A549 (cell line): ENCODE measurements around the gene PEX14.

ENCODE experiments used
- BHLHE40 ChIP-seq: IDR thresholded peaks from 2 replicates; pipeline ENCODE4 v1.6.1; 2012; ENCODE audit warnings: low read depth, low read length, inconsistent platforms
- CEBPB ChIP-seq, 2 experiments: fragments of >200 bp in 1 of 2; sonication (Bioruptor Twin) in 1 of 2; formaldehyde crosslinking in 1 of 2; IDR thresholded peaks; 2 replicates each; pipeline ENCODE4 v1.6.1; 2012 to 2016
- CHD4 ChIP-seq: fragments of 200-600 bp; sonication (generic); IDR thresholded peaks from 2 replicates; pipeline ENCODE4 v1.6.1; 2016; ENCODE audit warnings: antibody characterized with exemption, mild to moderate bottlenecking, borderline replicate concordance
- EP300 ChIP-seq, 2 experiments: fragments of >200 bp; sonication (Bioruptor Twin); formaldehyde crosslinking; IDR thresholded peaks; 2 replicates in 1 of 2; 3 replicates in 1 of 2; pipeline ENCODE4 v1.6.1; 2016 to 2017
- FOSL2 ChIP-seq, 2 experiments: fragments of 450-650 bp in 1 of 2; fragments of >200 bp in 1 of 2; sonication (Bioruptor Twin) in 1 of 2; formaldehyde crosslinking; IDR thresholded peaks; 2 replicates each; pipeline versions ENCODE4 v1.5.0 to v1.6.1; 2016 to 2020; ENCODE audit warnings: mild to moderate bottlenecking in 1 of 2, moderate library complexity in 1 of 2
- JUN ChIP-seq, 2 experiments: fragments of >200 bp; sonication (Bioruptor Twin); formaldehyde crosslinking; IDR thresholded peaks; 2 replicates in 1 of 2; 3 replicates in 1 of 2; pipeline ENCODE4 v1.6.1; 2016 to 2017
- POLR2A ChIP-seq: IDR thresholded peaks from 2 replicates; pipeline ENCODE4 v1.6.1; 2012; ENCODE audit warnings: mild to moderate bottlenecking, low read length
- RAD21 ChIP-seq, 2 experiments: fragments of >200 bp in 1 of 2; sonication (Bioruptor Twin) in 1 of 2; formaldehyde crosslinking in 1 of 2; IDR thresholded peaks in 1 of 2; conservative IDR thresholded peaks in 1 of 2; 2 replicates in 1 of 2; 3 replicates in 1 of 2; pipeline ENCODE4 v1.6.1; 2012 to 2018; ENCODE audit warnings: inconsistent platforms in 1 of 2
- RCOR1 ChIP-seq: fragments of 150-350 bp; IDR thresholded peaks from 2 replicates; pipeline ENCODE4 v1.6.1; 2014; ENCODE audit warnings: antibody characterized with exemption, low read length, low read depth
- SMC3 ChIP-seq: fragments of >200 bp; sonication (Bioruptor Twin); formaldehyde crosslinking; IDR thresholded peaks from 3 replicates; pipeline ENCODE4 v1.6.1; 2018; ENCODE audit warnings: inconsistent platforms
- TF ChIP-seq, protein P1 (sequence below): fragments of >200 bp; sonication (Bioruptor Twin); formaldehyde crosslinking; IDR thresholded peaks from 3 replicates; pipeline ENCODE4 v1.5.1; 2016
- TF ChIP-seq, protein P2 (sequence below): fragments of 450-650 bp; IDR thresholded peaks from 2 replicates; pipeline ENCODE4 v1.6.1; 2014; ENCODE audit warnings: antibody characterized with exemption

DNA sequence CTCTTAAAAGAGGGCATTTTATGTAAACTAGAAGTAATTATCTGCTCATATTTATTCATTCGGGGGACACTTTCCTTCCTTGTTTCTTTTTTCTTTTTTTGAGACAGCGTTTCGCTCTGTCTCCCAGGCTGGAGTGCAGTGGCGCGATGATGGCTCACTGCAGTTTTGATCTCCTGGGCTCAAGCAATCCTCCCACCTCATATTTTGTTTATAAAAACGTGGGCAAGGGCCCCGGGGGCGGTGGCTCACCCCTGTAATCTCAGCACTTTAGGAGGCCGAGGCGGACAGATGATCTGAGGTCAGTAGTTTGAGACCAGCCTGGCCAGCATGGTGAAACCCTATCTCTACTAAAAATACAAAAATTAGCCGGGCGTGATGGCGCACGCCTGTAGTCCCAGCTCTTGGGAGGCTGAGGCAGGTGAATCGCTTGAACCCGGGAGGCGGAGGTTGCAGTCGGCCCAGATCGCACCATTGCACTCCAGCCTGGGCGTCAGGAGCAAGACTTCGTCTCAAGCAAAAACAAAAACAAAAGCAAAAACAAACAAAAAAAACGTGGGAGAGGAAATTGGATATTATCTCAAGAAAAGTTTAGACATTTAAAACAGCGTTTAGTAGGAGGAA lies 1.5 kb upstream of the PEX14 start:
- no peak for TF ChIP-seq RCOR1
- TF ChIP-seq CHD4, result no peak
- no peak for TF ChIP-seq EP300 (IDR thresholded peaks at IDR 0.05)
- TF ChIP-seq, protein P1, sequence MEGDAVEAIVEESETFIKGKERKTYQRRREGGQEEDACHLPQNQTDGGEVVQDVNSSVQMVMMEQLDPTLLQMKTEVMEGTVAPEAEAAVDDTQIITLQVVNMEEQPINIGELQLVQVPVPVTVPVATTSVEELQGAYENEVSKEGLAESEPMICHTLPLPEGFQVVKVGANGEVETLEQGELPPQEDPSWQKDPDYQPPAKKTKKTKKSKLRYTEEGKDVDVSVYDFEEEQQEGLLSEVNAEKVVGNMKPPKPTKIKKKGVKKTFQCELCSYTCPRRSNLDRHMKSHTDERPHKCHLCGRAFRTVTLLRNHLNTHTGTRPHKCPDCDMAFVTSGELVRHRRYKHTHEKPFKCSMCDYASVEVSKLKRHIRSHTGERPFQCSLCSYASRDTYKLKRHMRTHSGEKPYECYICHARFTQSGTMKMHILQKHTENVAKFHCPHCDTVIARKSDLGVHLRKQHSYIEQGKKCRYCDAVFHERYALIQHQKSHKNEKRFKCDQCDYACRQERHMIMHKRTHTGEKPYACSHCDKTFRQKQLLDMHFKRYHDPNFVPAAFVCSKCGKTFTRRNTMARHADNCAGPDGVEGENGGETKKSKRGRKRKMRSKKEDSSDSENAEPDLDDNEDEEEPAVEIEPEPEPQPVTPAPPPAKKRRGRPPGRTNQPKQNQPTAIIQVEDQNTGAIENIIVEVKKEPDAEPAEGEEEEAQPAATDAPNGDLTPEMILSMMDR, result no peak
- TF ChIP-seq FOSL2 (IDR thresholded peaks at IDR 0.05), result no peak
- no peak for TF ChIP-seq FOSL2 (CRISPR knock-in tag; IDR thresholded peaks at IDR 0.05)
- no peak for TF ChIP-seq SMC3
- TF ChIP-seq BHLHE40, result no peak
- no peak for TF ChIP-seq JUN (IDR thresholded peaks at IDR 0.05)
- no peak for TF ChIP-seq POLR2A
- TF ChIP-seq RAD21 (conservative IDR thresholded peaks at IDR 0.05 in 1 of 2, IDR thresholded peaks at IDR 0.05 in 1 of 2), result no peak
- no peak for TF ChIP-seq CEBPB (IDR thresholded peaks at IDR 0.05)
- TF ChIP-seq, protein P2, sequence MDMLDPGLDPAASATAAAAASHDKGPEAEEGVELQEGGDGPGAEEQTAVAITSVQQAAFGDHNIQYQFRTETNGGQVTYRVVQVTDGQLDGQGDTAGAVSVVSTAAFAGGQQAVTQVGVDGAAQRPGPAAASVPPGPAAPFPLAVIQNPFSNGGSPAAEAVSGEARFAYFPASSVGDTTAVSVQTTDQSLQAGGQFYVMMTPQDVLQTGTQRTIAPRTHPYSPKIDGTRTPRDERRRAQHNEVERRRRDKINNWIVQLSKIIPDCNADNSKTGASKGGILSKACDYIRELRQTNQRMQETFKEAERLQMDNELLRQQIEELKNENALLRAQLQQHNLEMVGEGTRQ, result no peak
